LNCaP clone FGC (cell line): Measurements from ENCODE around the gene CDC42SE2.

Experiments
- DNase-seq: peaks from one replicate; pipeline ENCODE4 v3.0.0-alpha.2; 2011; ENCODE audit warnings: low read depth
- H3K4me3 ChIP-seq: 2 replicates; pipeline ENCODE4 v1.5.1; 2011; ENCODE audit warnings: mild to moderate bottlenecking, low read depth, low read length, control low read depth
- CTCF ChIP-seq: IDR thresholded peaks from 2 replicates; pipeline ENCODE4 v1.5.1; 2012; ENCODE audit warnings: mild to moderate bottlenecking; ENCODE audit not compliant: control insufficient read depth, insufficient read depth; ENCODE audit errors: extremely low read depth

The CDC42SE2 gene

GRCh38 chr5:131263648-131264450 lies at the start of gene CDC42SE2:
Gene CDC42SE2, plus strand, starts transcription at chr5:131264053. Its CDS starts 95,441 bp downstream, at chr5:131359494.
- TF ChIP-seq CTCF: no peak
- peak within 1 kb of the TSS; percentile 92 for H3K4me3 ChIP-seq
- DNase-seq: no peak

GRCh38 chr5:131214609-131215227 lies 49.1 kb upstream of the CDC42SE2 start:
- H3K4me3 ChIP-seq: no peak overlapping the region
- no peak for TF ChIP-seq CTCF
- DNase-seq: no peak

GRCh38 chr5:131217791-131218190 lies 46.1 kb upstream of the CDC42SE2 start:
- H3K4me3 ChIP-seq: no peak overlapping the region
- DNase-seq: no peak
- TF ChIP-seq CTCF: no peak

GRCh38 chr5:131218392-131218791 lies 45.5 kb upstream of the CDC42SE2 start:
- no peak for TF ChIP-seq CTCF

GRCh38 chr5:131220566-131220965 lies 43.3 kb upstream of the CDC42SE2 start:
- no peak for DNase-seq
- no peak overlapping the region for H3K4me3 ChIP-seq

More at GRCh38 chr5:131218392-131218791, 45.5 kb upstream of the CDC42SE2 start:
- no peak overlapping the region for H3K4me3 ChIP-seq
- DNase-seq: no peak

GRCh38 chr5:131221008-131221703 lies 42.7 kb upstream of the CDC42SE2 start:
- no peak for DNase-seq
- no peak for TF ChIP-seq CTCF
- no peak overlapping the region for H3K4me3 ChIP-seq

More at GRCh38 chr5:131220566-131220965, 43.3 kb upstream of the CDC42SE2 start:
- TF ChIP-seq CTCF: no peak
